ENCODE measurements around the gene BDKRB2. TPM values are rescaled to one million over a fixed set of nuclear protein-coding genes. Genes with fewer than 3 reads are reported as not detected.

BDKRB2 gene
- total and polyA plus RNA-seq, 2 of the 8 experiments (the other 6 are each of a cell fraction or from before 2014, with no cell fraction given) = 0.13 to 0.21 TPM

- Histone ChIP-seq H3K4me3 (ENCODE audit: extremely low read depth in 1 of 4, insufficient read depth in 2 of 4, low read depth in 3 of 4, low read length in 4 of 4) (peak overlapping the region; percentile 25 to 63 (median 44)), H3K9me3 (ENCODE audit: insufficient read depth in 2 of 2, low read depth in 1 of 2, low read length in 1 of 2) (no peaks in the 10 kb centered on the region), H3K36me3 (ENCODE audit: control insufficient read depth in 2 of 4, insufficient read depth in 4 of 4, low read length in 3 of 4) (no peaks in the 10 kb centered on the region), H3K9ac (replicated peaks in 1 of 4; ENCODE audit: extremely low read depth in 1 of 4, low read depth in 3 of 4, low read length in 3 of 4) (no peak overlapping the region), H3K79me2 (ENCODE audit: control insufficient read depth in 1 of 2, insufficient read depth in 2 of 2, low read length in 2 of 2) (no peaks in the 10 kb centered on the region), H3K4me1 (replicated peaks in 1 of 4; ENCODE audit: control insufficient read depth in 3 of 4, insufficient read depth in 4 of 4, low read length in 3 of 4) (peaks cover 0 to 22% (median 5%) of the 10 kb centered on the region in 4 experiments; a peak in 5 of 7 replicates), H3K23ac (ENCODE audit: insufficient read length) (no peak overlapping the region), H2BK120ac (replicated peaks; ENCODE audit: low read depth, low read length) (no peak overlapping the region), H3K79me1 (ENCODE audit: low read depth, low read length) (no peaks in the 10 kb centered on the region), H3K23me2 (ENCODE audit: low read depth, low read length) (peaks cover 10% of the 10 kb centered on the region; the same call in 1 of the 2 replicates), H4K91ac (replicated peaks; ENCODE audit: insufficient read length, low read length) (peak overlapping the region; percentile 57), H4K8ac (ENCODE audit: extremely low read depth, insufficient read depth, low read length) (peak overlapping the region; percentile 22), H2AFZ (ENCODE audit: low read length) (no peak overlapping the region), H2BK20ac (ENCODE audit: low read length) (no peak overlapping the region), H3K27ac (ENCODE audit: low read depth, low read length) (no peak overlapping the region), H2AK5ac (ENCODE audit: low read depth, low read length) (no peak overlapping the region), H4K5ac (ENCODE audit: insufficient read length, low read depth, low read length) (no peak overlapping the region), H3K18ac (ENCODE audit: extremely low read depth, low read length) (peak overlapping the region; percentile 24; the same call in 1 of the 2 replicates), H3K14ac (ENCODE audit: insufficient read length) (no peak overlapping the region), H2BK15ac (ENCODE audit: low read length) (peak overlapping the region; percentile 83; the same call in 1 of the 2 replicates), H2BK12ac (ENCODE audit: low read depth, low read length) (no peak overlapping the region), H2BK5ac (ENCODE audit: low read depth, low read length) (no peak overlapping the region; the same call in 1 of the 2 replicates), H4K20me1 (replicated peaks in 1 of 2; ENCODE audit: control insufficient read depth in 1 of 2, insufficient read depth in 2 of 2, low read length in 2 of 2) (no peaks in the 10 kb centered on the region), H3K27me3 (replicated peaks in 1 of 4; ENCODE audit: control insufficient read depth in 3 of 4, extremely low read depth in 1 of 4, insufficient read depth in 3 of 4, low read length in 3 of 4) (peaks cover 0 to 22% (median 19%) of the 10 kb centered on the region in 4 experiments; a peak in 6 of 7 replicates), H3K4me2 (ENCODE audit: insufficient read depth in 1 of 2, low read depth in 2 of 2, low read length in 2 of 2) (peak overlapping the region; percentile 71 to 84), H3K56ac (replicated peaks; ENCODE audit: insufficient read length, low read depth, low read length) (no peak overlapping the region), H3K4ac (replicated peaks; ENCODE audit: insufficient read length, low read depth, low read length) (no peak overlapping the region)
- FAIRE-seq (no peak), DNase-seq (ENCODE audit: low read depth in 1 of 2, low spot score in 2 of 2) (no peak)
- ChIA-PET POLR2A (ENCODE audit: partially characterized antibody) (interaction anchor here (0.6 kb wide), 1 partner anchor 157 kb away, joined by 3 read pairs; no protein-coding TSS in a partner anchor), CTCF (ENCODE audit: partially characterized antibody) (interaction anchor here (0.6 to 1.6 kb wide), 5 partner anchors 27 to 576 kb away, joined by 3 to 4 read pairs (median 3); no protein-coding TSS in a partner anchor)
- 54% methylated on average over 15 of the region's 21 CpGs; no CpG with 5 or more reads in 1 of the 2 experiments for WGBS, 2 experiments (ENCODE audit: extremely low coverage in 1 of 2, insufficient coverage in 1 of 2, insufficient read length in 1 of 2, insufficient replicate concordance in 2 of 2, low coverage in 1 of 2, low lambda C conversion rate in 2 of 2, missing lambda C conversion rate in 1 of 2)
- TF ChIP-seq, protein P1, sequence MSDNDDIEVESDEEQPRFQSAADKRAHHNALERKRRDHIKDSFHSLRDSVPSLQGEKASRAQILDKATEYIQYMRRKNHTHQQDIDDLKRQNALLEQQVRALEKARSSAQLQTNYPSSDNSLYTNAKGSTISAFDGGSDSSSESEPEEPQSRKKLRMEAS (IDR thresholded peaks at IDR 0.05) = no peak
- TF ChIP-seq JUN (IDR thresholded peaks at IDR 0.05; ENCODE audit: low read depth, low read length) (no peak), CTBP2 (IDR thresholded peaks at IDR 0.05; ENCODE audit: borderline replicate concordance, insufficient read depth, insufficient read length, low read length) (no peak), KDM1A (IDR thresholded peaks at IDR 0.05; ENCODE audit: borderline replicate concordance, low read length) (peak; percentile 33; the same call in 1 of the 2 replicates), JUND (IDR thresholded peaks at IDR 0.05; ENCODE audit: low read length) (no peak)
Observed at GRCh38 chr14:96205059-96205977, 679 bp downstream of the BDKRB2 start.

Measured in H1 (cell line).